Activated T-cell treated with anti-CD3 and anti-CD28 coated beads, Interleukin-2, amount 50 U/mL, for 72 hours (primary cell): ENCODE data around the gene CREB5. TPM values are rescaled to one million over a fixed set of nuclear protein-coding genes. Genes with fewer than 3 reads are reported as not detected.
A peak's percentile ranks its signal among the peaks of the same experiment; 100 is the strongest.

Experiments used
- ATAC-seq, 2 donors: fragments of 150-1000 bp; cut with Tn5 transposase; replicated peaks in 1 of 2; 2 replicates each; pipeline ENCODE4 v1.10.0; 2021; ENCODE audit warnings: moderate library complexity in 2 of 2, mild to moderate bottlenecking in 1 of 2
- DNase-seq, 2 donors: peaks; one replicate each; pipeline ENCODE4 v3.0.0; 2021 to 2022; ENCODE audit warnings: mixed read lengths in 1 of 2
- H3K27ac Mint-ChIP-seq: one replicate; pipeline ENCODE4 v1.8.0; 2022; ENCODE audit warnings: mild to moderate bottlenecking, moderate library complexity, mixed read lengths
- H3K27me3 Mint-ChIP-seq: one replicate; pipeline ENCODE4 v1.8.0; 2022; ENCODE audit warnings: low read depth, mixed read lengths
- H3K36me3 Mint-ChIP-seq, 2 donors: one replicate each; pipeline ENCODE4 v1.8.0; 2022; ENCODE audit warnings: mixed read lengths in 2 of 2, mild to moderate bottlenecking in 1 of 2; ENCODE audit not compliant: insufficient read depth in 2 of 2
- H3K4me1 Mint-ChIP-seq: one replicate; pipeline ENCODE4 v1.8.0; 2022; ENCODE audit warnings: low read depth, mixed read lengths
- H3K4me3 Mint-ChIP-seq, 2 donors: one replicate each; pipeline ENCODE4 v1.8.0; 2022; ENCODE audit warnings: mild to moderate bottlenecking in 2 of 2, mixed read lengths in 2 of 2, moderate library complexity in 2 of 2
- H3K9me3 Mint-ChIP-seq, 2 donors: one replicate each; pipeline ENCODE4 v1.8.0; 2022; ENCODE audit warnings: mixed read lengths in 2 of 2
- total RNA-seq, 2 donors: library from RNA; stranded (reverse); gene quantifications; one replicate each; pipeline ENCODE4 v1.2.3, GENCODE V29; 2022

Gene CREB5
- total RNA-seq, 2 donors from 2014 or later = 1.2 to 1.9 TPM

DNA sequence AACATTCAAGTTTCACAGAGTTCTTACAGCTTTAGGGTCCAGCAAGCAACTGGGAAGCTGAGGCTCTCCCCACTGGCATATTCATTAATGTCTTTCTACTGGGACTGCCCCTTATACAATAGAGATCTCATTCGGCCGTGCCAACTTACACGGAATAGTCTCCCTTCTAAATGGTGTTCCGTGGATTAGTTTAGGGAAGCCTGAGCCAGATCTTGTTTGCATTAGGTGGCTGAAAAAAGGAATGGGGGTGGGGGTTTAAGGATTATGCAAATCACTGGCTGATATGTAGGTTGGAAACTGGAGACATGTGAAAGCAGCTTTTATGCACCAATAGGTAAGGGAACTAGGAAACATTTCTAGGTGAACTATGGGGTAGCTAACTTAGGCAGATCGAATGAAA, 327.5 kb downstream of the CREB5 start:
- ATAC-seq (no peak), DNase-seq (no peak)
- Mint-ChIP-seq H3K36me3 (no peaks in the 10 kb centered on the region), H3K4me1 (no peaks in the 10 kb centered on the region), H3K9me3 (no peaks in the 10 kb centered on the region), H3K27ac (no peak overlapping the region), H3K27me3 (peaks cover 4% of the 10 kb centered on the region), H3K4me3 (no peak overlapping the region)

DNA sequence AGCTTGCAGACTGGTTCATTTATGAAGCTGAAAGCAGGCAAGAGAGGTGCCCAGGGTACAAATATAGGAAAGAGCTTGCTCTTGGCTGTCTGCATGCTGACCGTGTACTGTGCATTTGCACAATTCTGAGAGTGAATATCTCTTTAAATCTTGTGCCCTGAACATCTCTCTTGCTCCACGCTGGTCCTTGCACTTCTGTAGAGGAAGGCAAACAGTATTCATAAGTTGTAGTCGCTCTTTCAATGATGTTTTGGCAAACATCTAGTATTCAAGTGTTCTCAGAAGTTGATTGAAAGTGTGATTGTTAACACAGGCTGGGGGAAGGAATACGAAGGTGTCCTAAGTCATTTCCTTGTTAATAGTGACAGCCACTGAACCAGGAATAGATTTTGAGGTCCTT, 332.6 kb downstream of the CREB5 start:
- Mint-ChIP-seq H3K27ac (no peak overlapping the region), H3K4me1 (no peaks in the 10 kb centered on the region), H3K4me3 (no peak overlapping the region), H3K9me3 (no peaks in the 10 kb centered on the region), H3K27me3 (peaks cover 12% of the 10 kb centered on the region), H3K36me3 (no peaks in the 10 kb centered on the region)
- DNase-seq (no peak), ATAC-seq (no peak)

- Mint-ChIP-seq H3K9me3 (no peaks in the 10 kb centered on the region), H3K4me1 (no peaks in the 10 kb centered on the region), H3K27ac (no peak overlapping the region), H3K27me3 (peaks cover 12% of the 10 kb centered on the region), H3K4me3 (no peak overlapping the region), H3K36me3 (no peaks in the 10 kb centered on the region)
- DNase-seq (no peak), ATAC-seq (no peak)
Measured at GRCh38 chr7:28745351-28745750, 333.0 kb downstream of the CREB5 start.

- ATAC-seq = no peak
- H3K36me3 Mint-ChIP-seq = no peaks in the 10 kb centered on the region
- H3K9me3 Mint-ChIP-seq = no peaks in the 10 kb centered on the region
- H3K4me3 Mint-ChIP-seq = no peak overlapping the region
- no peaks in the 10 kb centered on the region for H3K4me1 Mint-ChIP-seq
- DNase-seq = no peak
- peaks cover 7% of the 10 kb centered on the region for H3K27me3 Mint-ChIP-seq
- H3K27ac Mint-ChIP-seq = no peak overlapping the region
Measured at GRCh38 chr7:28747404-28747803, 335.1 kb downstream of the CREB5 start.

DNA sequence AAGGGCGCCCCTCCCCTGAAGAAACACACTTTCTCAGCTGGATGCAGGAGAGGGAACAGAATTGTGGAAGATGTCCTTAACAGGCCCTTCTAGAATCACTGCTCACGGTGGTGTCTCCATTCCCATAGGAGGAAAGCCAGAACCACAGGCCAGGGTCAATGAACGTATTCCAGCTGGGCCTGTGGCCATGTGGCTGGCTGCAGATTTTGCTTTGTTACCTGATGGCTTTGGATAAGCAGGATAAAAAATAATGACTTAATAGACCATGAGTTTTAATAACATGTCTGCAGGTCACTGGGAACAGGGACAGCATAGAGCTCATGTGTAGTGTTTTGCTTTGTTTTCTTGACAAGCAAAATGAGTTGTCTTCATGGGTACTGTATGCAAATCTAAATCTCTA, 335.5 kb downstream of the CREB5 start:
- H3K4me3 Mint-ChIP-seq = no peak overlapping the region
- DNase-seq = no peak
- ATAC-seq = no peak
- H3K36me3 Mint-ChIP-seq = no peaks in the 10 kb centered on the region
- H3K9me3 Mint-ChIP-seq = no peaks in the 10 kb centered on the region
- peaks cover 7% of the 10 kb centered on the region for H3K27me3 Mint-ChIP-seq
- H3K27ac Mint-ChIP-seq = no peak overlapping the region
- H3K4me1 Mint-ChIP-seq = no peaks in the 10 kb centered on the region

DNA sequence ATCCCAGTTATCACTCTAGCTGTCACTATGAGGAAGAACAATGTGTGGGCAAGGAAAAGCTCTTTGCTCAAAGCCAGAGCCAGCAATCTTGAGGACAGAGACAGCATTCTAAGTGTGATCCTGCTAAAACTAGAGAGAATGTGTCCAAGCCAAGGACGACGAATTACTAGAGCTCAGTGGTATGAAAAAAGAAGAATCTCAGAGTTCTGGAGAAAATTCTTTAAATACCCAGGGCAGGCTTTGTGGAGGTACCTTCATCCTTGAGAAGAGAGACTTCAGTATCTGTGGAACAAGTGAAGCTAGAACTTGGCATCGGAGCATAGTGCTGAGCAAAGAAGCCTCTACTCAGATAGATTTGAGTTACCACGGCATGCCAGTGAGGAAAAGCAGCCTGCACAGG, 336.0 kb downstream of the CREB5 start:
- no peak overlapping the region for H3K27ac Mint-ChIP-seq
- H3K9me3 Mint-ChIP-seq = no peaks in the 10 kb centered on the region
- DNase-seq = no peak
- no peak overlapping the region for H3K4me3 Mint-ChIP-seq
- H3K27me3 Mint-ChIP-seq = peaks cover 7% of the 10 kb centered on the region
- H3K4me1 Mint-ChIP-seq = no peaks in the 10 kb centered on the region
- H3K36me3 Mint-ChIP-seq = no peaks in the 10 kb centered on the region
- ATAC-seq = no peak

DNA sequence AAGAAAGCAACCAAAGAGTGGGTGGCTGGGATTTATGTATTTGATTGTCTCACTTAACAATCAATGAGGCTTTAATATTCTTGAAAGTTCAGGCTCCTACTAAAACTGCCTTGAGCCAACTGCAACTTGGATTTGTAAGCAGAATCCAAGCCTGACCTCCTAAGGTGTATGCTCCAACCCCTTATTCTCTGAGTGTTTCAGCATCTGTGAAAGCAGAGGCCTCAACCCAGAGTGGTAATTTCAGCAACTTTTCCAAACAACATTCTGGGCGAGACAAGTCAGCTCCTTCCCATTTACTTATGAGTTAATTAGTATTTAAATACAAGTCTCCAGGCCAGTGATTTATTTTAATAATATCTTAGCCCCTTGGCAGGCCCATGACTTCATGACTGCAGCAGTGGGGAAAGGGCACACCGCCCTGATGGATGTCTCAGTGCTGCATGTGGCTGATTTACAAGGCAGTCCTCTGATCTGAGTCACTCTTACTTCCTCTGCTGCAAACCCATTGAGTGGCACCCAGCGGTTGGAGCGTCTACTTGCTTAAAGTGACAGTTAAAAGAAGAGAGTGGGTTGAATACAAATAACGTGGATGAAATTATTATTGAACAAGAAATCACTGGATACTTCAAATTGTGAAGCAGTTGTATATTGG, 336.7 kb downstream of the CREB5 start:
- Mint-ChIP-seq H3K4me3 (no peak overlapping the region), H3K27ac (no peak overlapping the region), H3K36me3 (no peaks in the 10 kb centered on the region), H3K9me3 (no peaks in the 10 kb centered on the region), H3K4me1 (no peaks in the 10 kb centered on the region), H3K27me3 (peaks cover 7% of the 10 kb centered on the region)
- DNase-seq (peak in 1 of 2 donors; percentile 14), ATAC-seq (peak in 1 of 2 donors; percentile 67)

- ATAC-seq (no peak), DNase-seq (no peak)
- Mint-ChIP-seq H3K27ac (no peak overlapping the region), H3K36me3 (no peaks in the 10 kb centered on the region), H3K4me1 (no peaks in the 10 kb centered on the region), H3K9me3 (no peaks in the 10 kb centered on the region), H3K4me3 (no peak overlapping the region), H3K27me3 (peaks cover 7% of the 10 kb centered on the region)
Measured at GRCh38 chr7:28749638-28750037, 337.3 kb downstream of the CREB5 start.

DNA sequence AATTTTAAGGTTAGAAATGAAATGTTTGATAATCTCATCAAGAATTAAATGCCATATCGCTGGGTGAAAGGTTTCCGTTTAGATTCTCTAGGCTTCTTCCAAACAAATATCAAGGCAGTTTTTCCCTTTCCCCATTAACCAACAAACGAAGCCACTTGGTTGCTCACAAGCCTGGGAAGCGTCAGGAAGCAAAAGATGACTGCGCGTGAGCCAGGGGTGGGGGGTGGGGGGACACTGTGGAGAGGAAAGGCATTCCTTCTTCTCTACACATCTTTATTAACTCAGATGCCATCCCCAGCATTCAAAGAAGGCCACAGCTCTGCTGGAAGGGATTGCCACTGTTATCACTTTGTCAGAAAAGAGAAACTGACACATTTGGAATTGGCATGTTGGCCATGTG, 338.7 kb downstream of the CREB5 start:
- Mint-ChIP-seq H3K36me3 (no peaks in the 10 kb centered on the region), H3K4me1 (no peaks in the 10 kb centered on the region), H3K9me3 (no peaks in the 10 kb centered on the region), H3K27ac (no peak overlapping the region), H3K4me3 (no peak overlapping the region), H3K27me3 (peaks cover 7% of the 10 kb centered on the region)
- no peak for ATAC-seq
- no peak for DNase-seq

DNA sequence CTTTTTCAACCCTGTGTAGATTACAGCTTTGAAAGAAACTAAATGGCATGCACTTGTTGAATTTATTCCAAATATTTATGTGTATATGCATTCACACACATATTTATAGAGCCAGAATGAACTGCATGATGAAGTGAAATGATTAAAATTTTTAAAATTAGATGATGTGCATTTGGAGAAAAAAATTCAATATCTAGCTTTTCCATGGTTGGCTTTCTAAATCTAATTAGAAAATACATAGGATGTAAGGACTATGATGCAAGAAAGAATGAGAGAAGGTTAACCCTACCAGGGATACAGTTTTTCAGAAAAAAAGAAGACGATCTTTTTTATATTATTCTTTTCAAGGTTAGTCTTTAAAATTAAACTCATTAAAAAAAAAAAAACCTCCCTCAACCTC, 341.3 kb downstream of the CREB5 start:
- Mint-ChIP-seq H3K27me3 (peaks cover under 1% of the 10 kb centered on the region), H3K4me3 (no peak overlapping the region), H3K4me1 (no peaks in the 10 kb centered on the region), H3K9me3 (no peaks in the 10 kb centered on the region), H3K36me3 (no peaks in the 10 kb centered on the region), H3K27ac (no peak overlapping the region)
- no peak for DNase-seq
- ATAC-seq = no peak

DNA sequence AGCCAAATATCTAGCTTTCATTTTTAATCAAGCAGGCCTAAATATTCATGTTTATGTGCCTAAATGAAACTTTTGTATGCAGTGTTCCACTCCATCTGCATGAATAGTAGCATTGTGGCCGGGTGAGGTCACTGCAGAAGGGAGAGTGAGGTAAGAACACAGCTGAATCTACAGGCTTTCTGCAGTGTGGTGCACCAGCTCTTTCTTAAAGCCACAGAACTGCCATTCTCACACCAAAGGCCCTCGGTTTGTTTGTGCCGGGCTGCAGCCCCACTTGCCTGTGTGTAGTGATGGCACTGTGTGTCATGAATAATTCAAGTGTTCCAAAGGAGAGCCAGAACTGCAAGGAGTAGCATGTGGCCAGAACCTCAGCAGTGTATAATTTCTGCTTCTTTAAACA, 341.7 kb downstream of the CREB5 start:
- Mint-ChIP-seq H3K27ac (no peak overlapping the region), H3K9me3 (no peaks in the 10 kb centered on the region), H3K4me1 (no peaks in the 10 kb centered on the region), H3K36me3 (no peaks in the 10 kb centered on the region), H3K27me3 (no peaks in the 10 kb centered on the region), H3K4me3 (no peak overlapping the region)
- DNase-seq = no peak
- ATAC-seq = no peak

DNA sequence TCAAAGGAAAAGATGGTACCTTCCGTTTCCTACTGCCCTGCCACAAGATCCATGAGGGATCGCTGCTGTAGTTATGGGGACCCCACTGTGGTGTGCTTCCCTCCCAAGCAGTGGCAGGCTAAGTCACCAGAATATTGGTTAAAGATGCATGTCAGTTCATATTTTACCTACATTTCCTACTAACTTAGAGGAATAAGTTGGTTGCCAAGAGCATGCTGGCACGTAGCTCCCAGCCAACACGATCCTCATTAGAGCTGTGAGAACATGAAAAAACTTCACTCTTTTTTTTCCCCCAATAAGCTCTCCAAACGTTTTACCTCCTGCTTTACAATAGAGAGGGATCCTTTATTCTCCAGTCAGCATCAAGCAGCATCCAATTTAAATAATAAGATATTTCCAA, 342.1 kb downstream of the CREB5 start:
- no peak for DNase-seq
- Mint-ChIP-seq H3K36me3 (no peaks in the 10 kb centered on the region), H3K4me1 (no peaks in the 10 kb centered on the region), H3K4me3 (no peak overlapping the region), H3K27ac (no peak overlapping the region), H3K27me3 (no peaks in the 10 kb centered on the region), H3K9me3 (no peaks in the 10 kb centered on the region)
- ATAC-seq = no peak

- Mint-ChIP-seq H3K4me3 (no peak overlapping the region), H3K27ac (no peak overlapping the region), H3K27me3 (no peaks in the 10 kb centered on the region), H3K9me3 (no peaks in the 10 kb centered on the region), H3K4me1 (no peaks in the 10 kb centered on the region), H3K36me3 (no peaks in the 10 kb centered on the region)
- ATAC-seq (no peak), DNase-seq (no peak)
Measured at GRCh38 chr7:28755255-28755654, 342.9 kb downstream of the CREB5 start.

- no peaks in the 10 kb centered on the region for H3K36me3 Mint-ChIP-seq
- no peaks in the 10 kb centered on the region for H3K4me1 Mint-ChIP-seq
- H3K27me3 Mint-ChIP-seq = peaks cover 7% of the 10 kb centered on the region
- no peaks in the 10 kb centered on the region for H3K9me3 Mint-ChIP-seq
- no peak overlapping the region for H3K27ac Mint-ChIP-seq
- no peak overlapping the region for H3K4me3 Mint-ChIP-seq
- DNase-seq (no peak), ATAC-seq (peak; percentile 42 to 45)
Measured at GRCh38 chr7:28758186-28758585, 345.9 kb downstream of the CREB5 start.
